Endothelial cell of umbilical vein (primary cell): ENCODE measurements around the gene MATN1. TPM values are rescaled to one million over a fixed set of nuclear protein-coding genes. Genes with fewer than 3 reads are reported as not detected.

Experiments used
- BruUV-seq: library from RNA; stranded (reverse); fragments of 400-500 nt; replicated peaks from 2 replicates; lab custom pipeline; 2021; lab: Mats Ljungman, UMichigan
- CTCF ChIA-PET: fragments of 300-600, 350-600 bp; sonication (Branson Sonifier 250); formaldehyde crosslinking; loops from one replicate; lab custom pipeline; 2021; ENCODE audit warnings: antibody characterized with exemption, inconsistent platforms; lab: Charles Lee
- POLR2A ChIA-PET: fragments of 300-600, 350-600 bp; sonication (Branson Sonifier 250); formaldehyde crosslinking; loops from one replicate; lab custom pipeline; 2021; ENCODE audit warnings: antibody characterized with exemption, inconsistent platforms; lab: Charles Lee
- DNase-seq: peaks from one replicate; pipeline ENCODE4 v3.0.0-alpha.2; 2011; ENCODE audit warnings: low read depth, low spot score
- FAIRE-seq: peaks from 2 replicates; lab custom pipeline; 2011; peaks lifted over from hg19 to GRCh38; lab: Jason Lieb, UNC
- H2AFZ ChIP-seq: 2 replicates; pipeline ENCODE4 v1.6.0; 2012; ENCODE audit warnings: low read depth, low read length, control low read depth, inconsistent platforms
- H3K27ac ChIP-seq: 2 replicates; pipeline ENCODE4 v1.5.1; 2011; ENCODE audit warnings: low read depth, mild to moderate bottlenecking, control low read depth, low read length, moderate library complexity; ENCODE audit not compliant: insufficient read depth
- H3K27me3 ChIP-seq, 2 experiments: 2 replicates each; pipeline versions ENCODE4 v1.6.0 to v1.6.1; 2011; ENCODE audit warnings: low read length in 2 of 2, mixed read lengths in 1 of 2; ENCODE audit not compliant: control insufficient read depth in 2 of 2, insufficient read depth in 2 of 2
- H3K36me3 ChIP-seq, 2 experiments: 2 replicates in 1 of 2; 3 replicates in 1 of 2; pipeline ENCODE4 v1.5.1; 2011; ENCODE audit warnings: low read length in 2 of 2, mild to moderate bottlenecking in 1 of 2, moderate library complexity in 1 of 2; ENCODE audit not compliant: control insufficient read depth in 2 of 2, insufficient read depth in 2 of 2; ENCODE audit errors: extremely low read depth in 1 of 2
- H3K4me1 ChIP-seq: 3 replicates; pipeline ENCODE4 v1.5.1; 2011; ENCODE audit warnings: mild to moderate bottlenecking, low read length; ENCODE audit not compliant: control insufficient read depth, insufficient read depth; ENCODE audit errors: extremely low read depth
- H3K4me2 ChIP-seq: 2 replicates; pipeline ENCODE4 v1.6.1; 2011; ENCODE audit warnings: low read length, control low read depth, mixed read lengths; ENCODE audit not compliant: insufficient read depth
- H3K4me3 ChIP-seq, 3 experiments: fragments of 200-600 bp in 1 of 3; sonication (generic), shearing (Covaris generic) in 1 of 3; replicated peaks in 1 of 3; 2 replicates each; pipeline ENCODE4 v1.5.1; 2011 to 2016; ENCODE audit warnings: control low read depth in 3 of 3, low read length in 3 of 3, mild to moderate bottlenecking in 2 of 3, inconsistent platforms in 1 of 3, low read depth in 1 of 3, moderate library complexity in 1 of 3; ENCODE audit not compliant: insufficient read depth in 1 of 3
- H3K79me2 ChIP-seq: 2 replicates; pipeline ENCODE4 v1.6.0; 2012; ENCODE audit warnings: low read length, inconsistent platforms; ENCODE audit not compliant: control insufficient read depth, insufficient read depth
- H3K9ac ChIP-seq: replicated peaks from 2 replicates; pipeline ENCODE3; 2011; ENCODE audit warnings: low read length, control low read depth; ENCODE audit not compliant: insufficient read depth; ENCODE audit errors: extremely low read depth
- H3K9me1 ChIP-seq: replicated peaks from 3 replicates; pipeline ENCODE4 v1.6.0; 2011; ENCODE audit warnings: mild to moderate bottlenecking, low read length; ENCODE audit not compliant: control insufficient read depth, insufficient read depth; ENCODE audit errors: extremely low read depth
- H3K9me3 ChIP-seq: replicated peaks from 2 replicates; pipeline ENCODE4 v1.5.1; 2012; ENCODE audit warnings: low read length, inconsistent platforms; ENCODE audit not compliant: control insufficient read depth, insufficient read depth
- H4K20me1 ChIP-seq: replicated peaks from 2 replicates; pipeline ENCODE3; 2011; ENCODE audit warnings: mild to moderate bottlenecking, low read length; ENCODE audit not compliant: control insufficient read depth, insufficient read depth; ENCODE audit errors: extremely low read depth
- EZH2 ChIP-seq: IDR thresholded peaks from 2 replicates; pipeline ENCODE4 v1.6.1; 2012; ENCODE audit warnings: borderline replicate concordance, low read depth, mild to moderate bottlenecking, moderate library complexity, low read length, inconsistent platforms; ENCODE audit not compliant: severe bottlenecking
- FOS ChIP-seq: IDR thresholded peaks from 2 replicates; pipeline ENCODE4 v1.6.1; 2011; ENCODE audit warnings: mild to moderate bottlenecking, low read length, moderate library complexity, borderline replicate concordance; ENCODE audit not compliant: insufficient read depth
- GATA2 ChIP-seq: IDR thresholded peaks from 2 replicates; pipeline ENCODE4 v1.7.0; 2011; ENCODE audit warnings: low read depth, mild to moderate bottlenecking, moderate library complexity, mixed read lengths, low read length; ENCODE audit not compliant: insufficient read length, insufficient read depth
- JUN ChIP-seq: IDR thresholded peaks from 2 replicates; pipeline ENCODE4 v1.6.1; 2011; ENCODE audit warnings: borderline replicate concordance, low read depth; ENCODE audit not compliant: insufficient read length, insufficient read depth
- MAX ChIP-seq: IDR thresholded peaks from 2 replicates; pipeline ENCODE4 v1.6.1; 2011; ENCODE audit not compliant: insufficient read depth, insufficient read length
- MYC ChIP-seq: IDR thresholded peaks from one replicate; pipeline ENCODE4 v1.6.1; 2011; ENCODE audit warnings: mild to moderate bottlenecking, low read depth, low read length
- POLR2AphosphoS5 ChIP-seq: IDR thresholded peaks from 2 replicates; pipeline ENCODE4 v1.6.1; 2012; ENCODE audit warnings: low read depth, mild to moderate bottlenecking, control low read depth, low read length, moderate library complexity; ENCODE audit not compliant: insufficient read depth
- dilution Hi-C: fragments of 300-500 bp; cut with MboI; formaldehyde crosslinking; loops from one replicate; pipeline ENCODE4 v1.15.0; 2019; ENCODE audit warnings: low sequenced_read_pairs; ENCODE audit not compliant: extremely low pct_ligation_motif_present
- intact Hi-C: fragments of 100-400 bp; cut with micrococcal nuclease; formaldehyde crosslinking; loops from one replicate; pipeline ENCODE4 v1.10.0; 2022
- polyA plus RNA-seq, 4 experiments: library from polyadenylated mRNA; depleted of rRNA in 3 of 4; stranded (reverse) in 3 of 4; unstranded in 1 of 4; fragments of >200 nt; gene quantifications; 2 replicates each; pipeline versions ENCODE4 v1.2.1 to v1.2.3, GENCODE V29; 2011 to 2012; ENCODE audit warnings: missing spikeins in 1 of 4
- total RNA-seq: library from RNA; stranded (reverse); gene quantifications from 2 replicates; pipeline ENCODE4 v1.2.3, GENCODE V29; 2021

MATN1 gene
- total and polyA plus RNA-seq, 2 donors (not counting 3 experiments of a cell fraction or from before 2014, with no cell fraction given), result 0.29 to 0.36 TPM

GRCh38 chr1:30724655-30725421 lies 1.5 kb upstream of the MATN1 start:
- DNase-seq (no peak), FAIRE-seq (no peak)
- no peaks in the 10 kb centered on the region for H4K20me1 ChIP-seq
- no peak overlapping the region for H3K27ac ChIP-seq
- intact Hi-C loops, result no loop called here
- no peaks in the 10 kb centered on the region for H3K4me1 ChIP-seq
- TF ChIP-seq FOS (no peak), JUN (no peak), MYC (no peak), GATA2 (no peak), EZH2 (no peak), POLR2AphosphoS5 (no peak), MAX (no peak)
- no peaks in the 10 kb centered on the region for H3K27me3 ChIP-seq
- CTCF ChIA-PET, result interaction anchor here (1.2 to 9.0 kb wide), 5 partner anchors 8 to 58 kb away, joined by 3 to 726 read pairs (median 7); no protein-coding TSS in a partner anchor
- no peaks in the 10 kb centered on the region for H3K9me1 ChIP-seq
- no peaks in the 10 kb centered on the region for H3K9me3 ChIP-seq
- dilution Hi-C loops, result no loop called here
- H3K79me2 ChIP-seq, result no peaks in the 10 kb centered on the region
- no TSS peak for BruUV-seq
- H2AFZ ChIP-seq, result no peak overlapping the region
- H3K4me2 ChIP-seq, result no peak overlapping the region
- no peak overlapping the region for H3K4me3 ChIP-seq
- POLR2A ChIA-PET, result no interaction called here
- H3K9ac ChIP-seq, result no peak overlapping the region
- no peaks in the 10 kb centered on the region for H3K36me3 ChIP-seq
